ENCODE results near the gene SNRNP35. TPM values are rescaled to one million over a fixed set of nuclear protein-coding genes. Genes with fewer than 3 reads are reported as not detected.
A peak's percentile ranks its signal among the peaks of the same experiment; 100 is the strongest.
"Not testable (repeated sequence)": the region's sequence is repeated elsewhere in the genome, so short reads cannot be mapped to it uniquely, and the experiment has no call there.

SNRNP35 gene
- total RNA-seq, 2 donors from 2014 or later = 17.4 to 23.2 TPM

GRCh38 chr12:123428591-123428990, 29.3 kb upstream of the SNRNP35 start:
- Histone ChIP-seq H3K27me3 (no peaks in the 10 kb centered on the region), H3K27ac (no peak overlapping the region), H3K4me1 (no peaks in the 10 kb centered on the region), H3K9ac (ENCODE audit: low read depth in 2 of 2, low read length in 2 of 2) (no peak overlapping the region), H3K36me3 (no peaks in the 10 kb centered on the region), H3K4me3 (no peak overlapping the region), H3K9me3 (no peaks in the 10 kb centered on the region)
- intact Hi-C loops (cut with DNase I) = no loop called here
- TF ChIP-seq, protein P1, sequence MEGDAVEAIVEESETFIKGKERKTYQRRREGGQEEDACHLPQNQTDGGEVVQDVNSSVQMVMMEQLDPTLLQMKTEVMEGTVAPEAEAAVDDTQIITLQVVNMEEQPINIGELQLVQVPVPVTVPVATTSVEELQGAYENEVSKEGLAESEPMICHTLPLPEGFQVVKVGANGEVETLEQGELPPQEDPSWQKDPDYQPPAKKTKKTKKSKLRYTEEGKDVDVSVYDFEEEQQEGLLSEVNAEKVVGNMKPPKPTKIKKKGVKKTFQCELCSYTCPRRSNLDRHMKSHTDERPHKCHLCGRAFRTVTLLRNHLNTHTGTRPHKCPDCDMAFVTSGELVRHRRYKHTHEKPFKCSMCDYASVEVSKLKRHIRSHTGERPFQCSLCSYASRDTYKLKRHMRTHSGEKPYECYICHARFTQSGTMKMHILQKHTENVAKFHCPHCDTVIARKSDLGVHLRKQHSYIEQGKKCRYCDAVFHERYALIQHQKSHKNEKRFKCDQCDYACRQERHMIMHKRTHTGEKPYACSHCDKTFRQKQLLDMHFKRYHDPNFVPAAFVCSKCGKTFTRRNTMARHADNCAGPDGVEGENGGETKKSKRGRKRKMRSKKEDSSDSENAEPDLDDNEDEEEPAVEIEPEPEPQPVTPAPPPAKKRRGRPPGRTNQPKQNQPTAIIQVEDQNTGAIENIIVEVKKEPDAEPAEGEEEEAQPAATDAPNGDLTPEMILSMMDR (IDR thresholded peaks at IDR 0.05) = no peak
- DNase-seq = no peak

DNA sequence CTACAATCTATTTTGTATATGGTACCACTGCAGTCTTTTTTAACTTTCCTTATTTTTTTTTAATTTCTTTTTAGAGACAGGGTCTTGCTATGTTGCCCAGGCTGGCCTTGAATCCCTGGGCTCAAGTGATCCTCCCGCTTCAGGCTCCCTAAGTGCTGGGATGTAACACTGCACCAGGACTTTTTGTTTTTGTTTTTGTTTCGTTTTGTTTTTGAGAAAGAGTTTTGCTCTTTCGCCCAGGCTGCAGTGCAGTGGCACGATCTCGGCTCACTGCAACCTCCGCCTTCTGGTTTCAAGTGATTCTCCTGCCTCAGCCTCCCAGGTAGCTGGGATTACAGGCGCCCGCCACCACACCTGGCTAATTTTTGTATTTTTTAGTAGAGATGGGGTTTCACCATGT, 28.8 kb upstream of the SNRNP35 start:
- DNase-seq; H3K36me3 ChIP-seq; H3K4me3 ChIP-seq; H3K9me3 ChIP-seq; H3K4me1 ChIP-seq; intact Hi-C loops (cut with DNase I); H3K9ac ChIP-seq (ENCODE audit: low read depth in 2 of 2, low read length in 2 of 2); H3K27me3 ChIP-seq; H3K27ac ChIP-seq: not testable (repeated sequence)

- H3K4me3 ChIP-seq; H3K36me3 ChIP-seq; H3K4me1 ChIP-seq; intact Hi-C loops (cut with DNase I); H3K9ac ChIP-seq (ENCODE audit: low read depth in 2 of 2, low read length in 2 of 2); DNase-seq; H3K9me3 ChIP-seq; H3K27me3 ChIP-seq; H3K27ac ChIP-seq: not testable (repeated sequence)
These were observed 25.8 kb upstream of the SNRNP35 start for GRCh38 chr12:123431951-123432817.

GRCh38 chr12:123433615-123434014, 24.3 kb upstream of the SNRNP35 start:
- Histone ChIP-seq H3K27me3 (no peaks in the 10 kb centered on the region), H3K36me3 (no peaks in the 10 kb centered on the region), H3K27ac (no peak overlapping the region), H3K9ac (ENCODE audit: low read depth in 2 of 2, low read length in 2 of 2) (peak overlapping the region in 1 of 2 donors; percentile 26), H3K4me1 (no peaks in the 10 kb centered on the region), H3K9me3 (no peaks in the 10 kb centered on the region), H3K4me3 (no peak overlapping the region)
- intact Hi-C loops (cut with DNase I) = no loop called here
- TF ChIP-seq, protein P1 (IDR thresholded peaks at IDR 0.05) = no peak
- no peak for DNase-seq

DNA sequence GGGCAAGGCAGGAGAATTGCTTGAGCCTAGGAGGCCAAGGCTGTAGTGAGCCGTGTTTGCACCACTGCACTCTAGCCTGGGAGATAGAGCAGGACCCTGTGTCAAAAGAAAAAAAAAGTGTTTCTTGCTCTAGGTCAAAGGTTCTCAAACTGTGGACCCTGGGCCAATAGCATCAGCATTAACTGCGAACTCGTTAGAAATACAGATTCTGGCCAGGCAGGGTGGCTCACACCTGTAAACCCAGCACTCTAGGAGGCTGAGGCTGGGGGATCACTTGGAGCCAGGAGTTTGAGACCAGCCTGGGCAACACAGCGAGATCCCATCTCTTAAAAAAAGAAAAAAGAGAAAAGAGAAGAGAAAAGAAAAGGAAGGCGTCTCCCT, 22.3 kb upstream of the SNRNP35 start:
- intact Hi-C loops (cut with DNase I) = no loop called here
- H3K27me3 ChIP-seq = no peaks in the 10 kb centered on the region
- peak overlapping the region; percentile 59 for H3K4me3 ChIP-seq
- H3K9ac ChIP-seq (ENCODE audit: low read depth in 2 of 2, low read length in 2 of 2) = peak overlapping the region; percentile 64 to 87
- no peaks in the 10 kb centered on the region for H3K36me3 ChIP-seq
- no peaks in the 10 kb centered on the region for H3K4me1 ChIP-seq
- no peak for DNase-seq
- peak overlapping the region; percentile 53 for H3K27ac ChIP-seq
- no peaks in the 10 kb centered on the region for H3K9me3 ChIP-seq
- TF ChIP-seq, protein P1 (IDR thresholded peaks at IDR 0.05) = no peak

DNA sequence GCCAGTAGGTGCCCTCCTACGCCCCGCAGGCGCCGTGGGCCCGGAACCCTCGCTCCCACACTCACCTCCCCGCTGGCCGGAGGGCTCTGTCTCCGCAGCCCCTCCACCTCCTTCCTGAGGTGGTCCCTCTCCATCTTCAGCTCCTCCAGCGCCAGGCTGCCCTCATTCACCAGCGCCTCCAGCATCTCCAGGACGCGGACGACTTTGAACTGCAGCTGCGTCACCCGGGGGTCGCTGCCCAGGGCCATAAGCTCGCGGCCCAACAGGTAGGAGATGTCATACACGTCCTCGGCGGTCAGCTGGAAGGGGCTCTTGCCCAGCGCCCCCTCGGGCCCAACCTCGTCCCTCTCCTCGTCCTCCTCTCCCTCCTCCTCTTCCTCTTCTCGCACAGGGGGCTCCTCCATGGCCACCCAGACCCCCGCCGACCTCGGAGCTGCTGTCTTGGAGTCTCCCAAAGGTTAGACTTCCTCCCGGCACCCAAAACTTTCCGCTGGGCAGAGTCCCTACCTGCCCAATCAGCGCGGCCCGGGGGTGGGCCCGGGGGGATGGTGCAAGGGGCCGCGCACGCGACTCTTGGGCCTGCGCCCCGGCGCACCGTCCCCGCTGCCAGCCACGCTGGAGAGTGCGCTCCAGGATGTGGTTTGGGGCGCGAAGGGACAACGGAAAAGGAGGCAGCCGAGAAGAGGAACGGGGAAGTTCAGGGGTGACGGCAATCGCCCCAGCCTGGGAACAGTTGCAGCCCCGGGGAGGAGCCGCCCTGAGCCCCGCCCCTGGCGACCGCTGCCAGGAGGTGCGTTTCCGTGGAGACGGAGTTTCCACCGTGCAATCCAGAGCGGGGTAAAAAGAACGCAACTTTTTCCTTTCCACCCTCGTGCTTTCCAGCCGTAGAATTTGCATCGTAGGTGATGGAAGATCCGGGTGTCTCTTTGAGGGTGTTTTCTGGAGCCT, 21.6 kb upstream of the SNRNP35 start, which contains the start of gene RILPL2:
Gene RILPL2 (minus strand): TSS at position 668 of the 948 bp plus-strand sequence. CDS start 264 bp downstream, at position 404.
- peak; percentile 92 for DNase-seq
- Histone ChIP-seq H3K9me3 (no peaks in the 10 kb centered on the region), H3K9ac (ENCODE audit: low read depth in 2 of 2, low read length in 2 of 2) (peak within 1 kb of the TSS; percentile 64 to 87), H3K27me3 (no peaks in the 10 kb centered on the region), H3K36me3 (no peaks in the 10 kb centered on the region), H3K4me1 (no peaks in the 10 kb centered on the region), H3K4me3 (peak within 1 kb of the TSS; percentile 59), H3K27ac (peak within 1 kb of the TSS; percentile 53)
- TF ChIP-seq, protein P1 (IDR thresholded peaks at IDR 0.05) = no peak
- intact Hi-C loops (cut with DNase I) = no loop called here

Data from colonic mucosa (tissue), 4 donors.